Measurements from ENCODE around the gene DFFA.
"Not testable (repeated sequence)": the region's sequence is repeated elsewhere in the genome, so short reads cannot be mapped to it uniquely, and the experiment has no call there.

DFFA gene

GRCh38 chr1:10459184-10459583 lies 13.1 kb downstream of the DFFA start:
- no peak for DNase-seq (ENCODE audit: low read depth in 2 of 2)

- no peak for DNase-seq (ENCODE audit: low read depth in 2 of 2)
Measured at GRCh38 chr1:10457875-10458274, 14.5 kb downstream of the DFFA start.

GRCh38 chr1:10457462-10457861 lies 14.9 kb downstream of the DFFA start:
- not testable (repeated sequence) for DNase-seq (ENCODE audit: low read depth in 2 of 2)

- no peak for DNase-seq (ENCODE audit: low read depth in 2 of 2)
Measured at GRCh38 chr1:10456661-10457060, 15.7 kb downstream of the DFFA start.

- DNase-seq (ENCODE audit: low read depth in 2 of 2) = no peak
Measured at GRCh38 chr1:10456048-10456447, 16.3 kb downstream of the DFFA start.

- no peak for DNase-seq (ENCODE audit: low read depth in 2 of 2)
Measured at GRCh38 chr1:10451287-10451686, 21.0 kb downstream of the DFFA start.

GRCh38 chr1:10450836-10451235 lies 21.5 kb downstream of the DFFA start:
- no peak for DNase-seq (ENCODE audit: low read depth in 2 of 2)

GRCh38 chr1:10450156-10450814 lies 22.0 kb downstream of the DFFA start:
- no peak for DNase-seq (ENCODE audit: low read depth in 2 of 2)

- DNase-seq (ENCODE audit: low read depth in 2 of 2) = no peak
Measured at GRCh38 chr1:10449751-10450150, 22.6 kb downstream of the DFFA start, which contains the start of gene CORT. Gene CORT (plus strand): TSS chr1:10450031. CDS start chr1:10450224, 193 bp downstream.

GRCh38 chr1:10446790-10447422 lies 25.4 kb downstream of the DFFA start:
- DNase-seq (ENCODE audit: low read depth in 2 of 2) = no peak

- DNase-seq (ENCODE audit: low read depth in 2 of 2) = no peak
Measured at GRCh38 chr1:10444795-10445397, 27.4 kb downstream of the DFFA start.

GRCh38 chr1:10444248-10444647 lies 28.1 kb downstream of the DFFA start:
- no peak for DNase-seq (ENCODE audit: low read depth in 2 of 2)

- no peak for DNase-seq (ENCODE audit: low read depth in 2 of 2)
Measured at GRCh38 chr1:10440794-10441193, 31.5 kb downstream of the DFFA start.

- DNase-seq (ENCODE audit: low read depth in 2 of 2) = no peak
Measured at GRCh38 chr1:10440305-10440704, 32.0 kb downstream of the DFFA start.

- DNase-seq (ENCODE audit: low read depth in 2 of 2) = no peak
Measured at GRCh38 chr1:10438677-10439163, 33.6 kb downstream of the DFFA start.

GRCh38 chr1:10437052-10437451 lies 35.3 kb downstream of the DFFA start:
- no peak for DNase-seq (ENCODE audit: low read depth in 2 of 2)

- no peak for DNase-seq (ENCODE audit: low read depth in 2 of 2)
Measured at GRCh38 chr1:10434590-10434989, 37.7 kb downstream of the DFFA start.

GRCh38 chr1:10433790-10434189 lies 38.5 kb downstream of the DFFA start:
- no peak for DNase-seq (ENCODE audit: low read depth in 2 of 2)

GRCh38 chr1:10432910-10433700 lies 39.2 kb downstream of the DFFA start:
- DNase-seq (ENCODE audit: low read depth in 2 of 2) = no peak

- DNase-seq (ENCODE audit: low read depth in 2 of 2) = no peak
Measured at GRCh38 chr1:10431070-10431730, 41.1 kb downstream of the DFFA start.

GRCh38 chr1:10430216-10431069 lies 41.9 kb downstream of the DFFA start, which contains the start of gene CENPS:
Gene CENPS (plus strand): TSS chr1:10430433. CDS start chr1:10430518, 85 bp downstream.
- peak; percentile 90 to 98 for DNase-seq (ENCODE audit: low read depth in 2 of 2)
